Heart right ventricle (tissue), 16 donors: ENCODE results near the gene BICDL2. TPM values are rescaled to one million over a fixed set of nuclear protein-coding genes. Genes with fewer than 3 reads are reported as not detected.

Experiments used
- ATAC-seq, 8 donors: fragments of 200-7000 bp; cut with Tn5 transposase; one replicate each; pipeline ENCODE4 v1.9.1; 2020; ENCODE audit warnings: mild to moderate bottlenecking in 8 of 8, moderate library complexity in 8 of 8, moderate number of reproducible peaks in 1 of 8
- DNase-seq, 2 donors: peaks; one replicate each; pipeline ENCODE4 v3.0.0-alpha.2; 2020
- H3K27ac ChIP-seq, 10 donors: fragments of 200-600 bp; sonication (generic) in 2 of 10; one replicate each; pipeline versions ENCODE4 v1.5.0 to v1.8.0; 2020 to 2022; ENCODE audit warnings: mild to moderate bottlenecking in 3 of 10
- H3K27me3 ChIP-seq, 7 donors: fragments of 200-600 bp; one replicate each; pipeline ENCODE4 v1.8.0; 2021 to 2022; ENCODE audit warnings: mild to moderate bottlenecking in 2 of 7
- H3K36me3 ChIP-seq, 9 donors: fragments of 200-600 bp; sonication (generic) in 1 of 9; one replicate each; pipeline versions ENCODE4 v1.5.0 to v1.8.0; 2020 to 2022; ENCODE audit warnings: mild to moderate bottlenecking in 2 of 9
- H3K4me1 ChIP-seq, 9 donors: fragments of 200-600 bp; sonication (generic) in 1 of 9; one replicate each; pipeline versions ENCODE4 v1.5.0 to v1.8.0; 2020 to 2022; ENCODE audit warnings: mild to moderate bottlenecking in 4 of 9
- H3K4me3 ChIP-seq, 10 donors: fragments of 200-600 bp; sonication (generic) in 2 of 10; one replicate each; pipeline versions ENCODE4 v1.5.0 to v1.8.0; 2020 to 2022; ENCODE audit warnings: mild to moderate bottlenecking in 7 of 10, moderate library complexity in 2 of 10
- H3K9me3 ChIP-seq, 11 donors: fragments of 200-600 bp in 10 of 11; sonication (generic) in 2 of 11; one replicate each; pipeline versions ENCODE4 v1.5.0 to v1.8.0; 2013 to 2022; ENCODE audit warnings: mild to moderate bottlenecking in 2 of 11, control low read depth in 1 of 11, moderate library complexity in 1 of 11
- WGBS, 2 donors: extraction: QIAGEN DNeasy Blood & Tissue Kit; methylation state at CpG; one replicate each; pipeline ENCODE4 v1.1.7; 2013; ENCODE audit warnings: inconsistent platforms in 1 of 2; 5-methylcytosine and 5-hydroxymethylcytosine counted together
- intact Hi-C, 10 donors: fragments of 100-400 bp; cut with DNase I; formaldehyde crosslinking; loops; one replicate each; pipeline versions ENCODE4 v1.11.1 to v1.14.2; 2022
- polyA plus RNA-seq, 2 donors: library from polyadenylated mRNA; stranded (reverse); fragments of 200-250 nt; gene quantifications; one replicate each; pipeline ENCODE4 v1.2.3, GENCODE V29; 2013
- total RNA-seq, 10 donors: library from RNA; stranded (reverse); fragmentation: NEBNext Ultra II Directional in 3 of 10; extraction: Animal tissue kit (Norgen Biotek cat#: 25700) in 3 of 10; gene quantifications; one replicate each; pipeline versions ENCODE4 v1.2.1 to v1.2.4, GENCODE V29; 2021 to 2023
- TF ChIP-seq, protein P1 (sequence below), 9 donors: fragments of 200-600 bp; sonication (generic) in 2 of 9; IDR thresholded peaks; one replicate each; pipeline versions ENCODE4 v1.5.0 to v1.8.0; 2021 to 2022; ENCODE audit warnings: antibody characterized with exemption in 9 of 9, mild to moderate bottlenecking in 5 of 9, moderate library complexity in 1 of 9
- donor health status: Arrhythmogenic right ventricular cardiomyopathy.
- donor health status: ischemic (EF 13 %, LVEDD 7.1; RV severe dilation, severe dysfunction).
- donor health status: healthy with polysubstance abuse.
- donor health status: DM: no; HTN: yes; CAD: no.
- donor health status: DM: no; HTN: no; CAD: no.
- donor health status: ischemic (EF 25% LVEDD 6.9; RV normal size, moderate dysfunction).
- donor health status: ischemic (EF 25% LVEDD 5.7; RV mildly dilated, moderate dysfunction).
- donor health status: healthy.
- donor health status: DM: yes; HTN: yes; CAD: no.
- donor health status: Ischemic cardiomyopathy.
- donor health status: ischemic (EF 35%, LVEDD 5.7; RV mildly dilated, moderate dysfunction).
- donor health status: nonischemic (EF 11% LVEDD 7.7; RV severe dilation, severe dysfunction).
- donor health status: DM: yes; HTN: yes; CAD: no.
- donor health status: PGD.
- donor health status: ischemic (EF 29% LVEDD 5.4; RV normal size, mild dysfunction).
- donor health status: nonischemic (EF 23%, LVEDD 6.1; RV moderate dilation, normal function).

Gene BICDL2
- total and polyA plus RNA-seq, 12 donors: 0.04 TPM; not detected in 11

DNA sequence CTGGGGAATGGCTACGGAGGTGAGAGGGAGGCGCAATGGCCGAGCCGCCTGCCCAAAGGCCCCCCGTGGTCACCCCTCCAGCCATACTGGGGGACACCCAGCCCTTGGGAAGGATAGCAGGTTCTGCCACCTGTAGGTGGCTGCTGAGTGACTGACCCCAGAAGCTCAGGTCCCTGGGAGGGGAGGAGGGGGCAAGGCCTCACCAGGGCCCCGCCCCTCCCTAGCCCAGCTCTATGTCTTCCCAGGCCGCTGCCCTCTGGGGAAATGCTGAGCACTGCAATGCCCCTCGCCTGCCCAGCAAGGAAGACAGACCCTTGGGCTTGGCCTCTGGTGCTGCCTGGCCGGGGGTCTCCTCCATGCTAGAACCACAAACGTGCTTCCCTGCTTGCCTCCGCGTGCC lies 35.4 kb downstream of the BICDL2 start:
- TF ChIP-seq, protein P1, sequence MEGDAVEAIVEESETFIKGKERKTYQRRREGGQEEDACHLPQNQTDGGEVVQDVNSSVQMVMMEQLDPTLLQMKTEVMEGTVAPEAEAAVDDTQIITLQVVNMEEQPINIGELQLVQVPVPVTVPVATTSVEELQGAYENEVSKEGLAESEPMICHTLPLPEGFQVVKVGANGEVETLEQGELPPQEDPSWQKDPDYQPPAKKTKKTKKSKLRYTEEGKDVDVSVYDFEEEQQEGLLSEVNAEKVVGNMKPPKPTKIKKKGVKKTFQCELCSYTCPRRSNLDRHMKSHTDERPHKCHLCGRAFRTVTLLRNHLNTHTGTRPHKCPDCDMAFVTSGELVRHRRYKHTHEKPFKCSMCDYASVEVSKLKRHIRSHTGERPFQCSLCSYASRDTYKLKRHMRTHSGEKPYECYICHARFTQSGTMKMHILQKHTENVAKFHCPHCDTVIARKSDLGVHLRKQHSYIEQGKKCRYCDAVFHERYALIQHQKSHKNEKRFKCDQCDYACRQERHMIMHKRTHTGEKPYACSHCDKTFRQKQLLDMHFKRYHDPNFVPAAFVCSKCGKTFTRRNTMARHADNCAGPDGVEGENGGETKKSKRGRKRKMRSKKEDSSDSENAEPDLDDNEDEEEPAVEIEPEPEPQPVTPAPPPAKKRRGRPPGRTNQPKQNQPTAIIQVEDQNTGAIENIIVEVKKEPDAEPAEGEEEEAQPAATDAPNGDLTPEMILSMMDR (IDR thresholded peaks at IDR 0.05): no peak
- H3K27ac ChIP-seq: no peak overlapping the region
- ATAC-seq (no peak), DNase-seq (no peak)
- H3K27me3 ChIP-seq: peaks cover 0 to 48% (median 21%) of the 10 kb centered on the region in 7 donors
- no peaks in the 10 kb centered on the region for H3K36me3 ChIP-seq
- H3K4me3 ChIP-seq: no peak overlapping the region
- intact Hi-C loops: no loop called here
- WGBS, 2 donors: 69 to 78% methylated on average over 12 of the region's 12 CpGs
- peaks cover 0 to 12% (median 9%) of the 10 kb centered on the region in 9 donors for H3K4me1 ChIP-seq
- H3K9me3 ChIP-seq: no peaks in the 10 kb centered on the region

DNA sequence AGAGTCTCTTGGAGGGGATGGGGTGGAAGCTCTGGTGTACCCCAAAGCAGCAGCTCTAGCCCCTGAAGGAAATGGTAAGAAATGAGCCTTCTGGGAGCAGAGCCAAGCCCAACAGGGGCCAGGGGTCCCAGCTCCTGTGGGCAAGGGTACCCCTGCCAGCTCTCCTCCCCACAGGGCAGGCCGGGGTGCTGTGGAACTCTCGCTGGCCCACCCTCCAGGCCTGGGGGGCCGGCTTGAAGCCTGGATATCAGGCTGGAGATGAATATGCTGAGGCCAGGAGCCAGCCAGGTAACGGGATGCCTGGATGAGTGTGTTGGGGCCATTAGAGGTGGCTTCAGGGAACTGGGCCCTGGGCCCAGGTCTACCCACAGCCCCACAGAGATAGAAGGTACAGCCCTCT lies 36.2 kb downstream of the BICDL2 start:
- Histone ChIP-seq H3K4me1 (peaks cover 0 to 12% (median 8%) of the 10 kb centered on the region in 9 donors), H3K27me3 (peaks cover 0 to 40% (median 13%) of the 10 kb centered on the region in 7 donors), H3K27ac (no peak overlapping the region), H3K9me3 (no peaks in the 10 kb centered on the region), H3K36me3 (no peaks in the 10 kb centered on the region), H3K4me3 (no peak overlapping the region)
- no peak for ATAC-seq
- WGBS, 2 donors: 88 to 91% methylated on average over 4 of the region's 4 CpGs
- no peak for DNase-seq
- intact Hi-C loops: no loop called here
- TF ChIP-seq, protein P1 (IDR thresholded peaks at IDR 0.05): no peak

DNA sequence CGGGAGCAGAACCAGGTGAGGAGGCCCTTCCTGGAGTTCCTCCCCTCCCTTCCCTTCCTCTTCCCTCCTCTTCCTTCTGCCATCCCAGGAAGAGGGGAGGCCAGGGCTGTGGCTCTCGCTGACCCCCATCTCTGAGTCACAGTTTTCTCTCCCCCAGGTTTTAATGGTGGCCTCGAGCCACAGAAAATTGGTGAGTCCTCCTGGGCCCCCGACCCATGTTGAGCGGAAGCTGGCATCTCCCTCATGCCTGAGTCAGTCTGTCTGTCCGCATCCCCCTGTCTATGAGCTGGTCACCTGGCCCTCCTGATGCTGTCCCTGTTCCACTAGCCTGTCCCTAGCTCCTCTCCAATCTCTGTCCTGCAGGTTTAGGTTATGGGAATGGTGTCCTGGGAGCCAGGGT lies 36.8 kb downstream of the BICDL2 start:
- Histone ChIP-seq H3K9me3 (no peaks in the 10 kb centered on the region), H3K4me1 (peaks cover 0 to 9% (median 6%) of the 10 kb centered on the region in 9 donors), H3K4me3 (no peak overlapping the region), H3K27ac (no peak overlapping the region), H3K36me3 (no peaks in the 10 kb centered on the region), H3K27me3 (peaks cover 0 to 34% (median 10%) of the 10 kb centered on the region in 7 donors)
- TF ChIP-seq, protein P1 (IDR thresholded peaks at IDR 0.05): no peak
- DNase-seq: no peak
- intact Hi-C loops: no loop called here
- 73 to 78% methylated on average over 6 of the region's 6 CpGs for WGBS, 2 donors
- no peak for ATAC-seq

DNA sequence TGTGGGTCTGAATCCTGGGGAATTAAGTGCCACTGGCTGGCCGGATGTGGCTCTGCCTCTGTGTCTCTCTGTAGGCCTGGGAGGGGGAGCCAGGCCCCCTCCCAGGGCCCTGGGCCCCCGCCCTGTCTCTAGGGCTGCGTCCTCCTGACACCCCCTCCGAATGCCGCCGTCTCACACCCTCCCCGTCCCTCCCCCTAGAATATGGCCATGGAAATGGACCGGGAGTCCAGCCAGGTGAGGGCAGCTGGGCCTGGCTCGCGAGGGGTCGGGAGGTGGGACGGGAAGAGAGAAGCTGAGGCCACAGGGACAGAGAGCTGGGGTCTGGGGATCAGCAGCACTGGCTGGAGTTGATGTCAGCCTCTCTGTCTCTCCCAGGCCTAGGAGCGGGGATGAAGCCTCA lies 40.4 kb downstream of the BICDL2 start:
- intact Hi-C loops: no loop called here
- 77% methylated on average over 13 of the region's 13 CpGs for WGBS, 2 donors
- H3K27me3 ChIP-seq: peaks cover 0 to 17% (median 8%) of the 10 kb centered on the region in 7 donors

More for the DNA sequence above, 40.4 kb downstream of the BICDL2 start:
- Histone ChIP-seq H3K36me3 (no peaks in the 10 kb centered on the region), H3K9me3 (no peaks in the 10 kb centered on the region), H3K4me3 (no peak overlapping the region), H3K4me1 (no peaks in the 10 kb centered on the region), H3K27ac (no peak overlapping the region)
- ATAC-seq: no peak
- DNase-seq: no peak
- TF ChIP-seq, protein P1 (IDR thresholded peaks at IDR 0.05): no peak
